HG03432 (cell line): ENCODE measurements around the gene ACBD7.

ENCODE experiments used
- ATAC-seq: cut with Tn5 transposase; IDR thresholded peaks from one replicate; pipeline ENCODE4 v1.9.1; 2021; ENCODE audit warnings: mild to moderate bottlenecking, moderate library complexity; ENCODE audit not compliant: unreplicated experiment

Gene ACBD7

GRCh38 chr10:15027741-15028140, 60.8 kb downstream of the ACBD7 start:
- no peak for ATAC-seq
